Smooth muscle cell (in vitro differentiated cells): Measurements from ENCODE around the gene RASL12. TPM values are rescaled to one million over a fixed set of nuclear protein-coding genes. Genes with fewer than 3 reads are reported as not detected.
"Not testable (repeated sequence)": the region's sequence is repeated elsewhere in the genome, so short reads cannot be mapped to it uniquely, and the experiment has no call there.

Experiments used
- DNase-seq: peaks from one replicate; lab custom pipeline; 2025; ENCODE audit not compliant: unreplicated experiment; lab: John Stamatoyannopoulos, UW
- H2AFZ ChIP-seq: fragments of 200-600 bp; sonication (generic); 2 replicates; pipeline ENCODE4 v1.6.0; 2016; ENCODE audit warnings: antibody characterized with exemption, low read depth, mild to moderate bottlenecking
- H3F3A ChIP-seq: fragments of 200-600 bp; sonication (generic); 2 replicates; pipeline ENCODE4 v1.6.0; 2017; ENCODE audit warnings: antibody characterized with exemption, low read depth
- H3K27ac ChIP-seq: fragments of 200-600 bp; sonication (generic); 2 replicates; pipeline ENCODE4 v1.5.1; 2016; ENCODE audit warnings: low read depth, mild to moderate bottlenecking
- H3K27me3 ChIP-seq: fragments of 200-600 bp; sonication (generic); 2 replicates; pipeline ENCODE4 v1.6.1; 2016; ENCODE audit warnings: low read depth, mild to moderate bottlenecking
- H3K36me3 ChIP-seq: fragments of 200-600 bp; sonication (generic); 2 replicates; pipeline ENCODE4 v1.5.1; 2016; ENCODE audit warnings: low read depth
- H3K4me1 ChIP-seq: fragments of 200-600 bp; sonication (generic); 2 replicates; pipeline ENCODE4 v1.5.1; 2016; ENCODE audit warnings: low read depth
- H3K4me2 ChIP-seq: fragments of 200-600 bp; sonication (generic); 2 replicates; pipeline ENCODE4 v1.6.0; 2016; ENCODE audit warnings: mild to moderate bottlenecking
- H3K4me3 ChIP-seq: fragments of 200-600 bp; sonication (generic); 2 replicates; pipeline ENCODE4 v1.5.1; 2016; ENCODE audit warnings: mild to moderate bottlenecking
- H3K79me2 ChIP-seq: fragments of 200-600 bp; sonication (generic); 2 replicates; pipeline ENCODE4 v1.6.0; 2016; ENCODE audit warnings: low read depth, mild to moderate bottlenecking
- H3K9ac ChIP-seq: fragments of 200-600 bp; sonication (generic); 2 replicates; pipeline ENCODE4 v1.6.0; 2016; ENCODE audit warnings: low read depth
- H3K9me3 ChIP-seq: fragments of 200-600 bp; sonication (generic); replicated peaks from 2 replicates; pipeline ENCODE4 v1.5.1; 2016; ENCODE audit warnings: low read depth
- H4K20me1 ChIP-seq: fragments of 200-600 bp; sonication (generic); 2 replicates; pipeline ENCODE4 v1.6.0; 2016; ENCODE audit warnings: low read depth
- WGBS: methylation state at CpG from one replicate; pipeline ENCODE4 v1.1.7; 2016; ENCODE audit warnings: low lambda C conversion rate; 5-methylcytosine and 5-hydroxymethylcytosine counted together
- polyA plus RNA-seq: library from polyadenylated mRNA; unstranded; fragments of >200 nt; fragmentation: Nextera tagmentation; extraction: Ambion mirVana; gene quantifications from 2 replicates; pipeline ENCODE4 v1.2.1, GENCODE V29; 2016
- total RNA-seq: library from RNA; depleted of rRNA; stranded (reverse); fragments of >200 nt; gene quantifications from 2 replicates; pipeline ENCODE4 v1.2.3, GENCODE V29; 2014
- TF ChIP-seq, protein P1 (sequence below): fragments of 200-600 bp; sonication (generic); IDR thresholded peaks from 2 replicates; pipeline ENCODE4 v1.5.1; 2017; ENCODE audit warnings: borderline replicate concordance, mild to moderate bottlenecking, antibody characterized with exemption; ENCODE audit not compliant: insufficient read depth, poor library complexity, severe bottlenecking

RASL12 gene
- total and polyA plus RNA-seq, 2 experiments from 2014 or later = 8.7 to 14.6 TPM

DNA sequence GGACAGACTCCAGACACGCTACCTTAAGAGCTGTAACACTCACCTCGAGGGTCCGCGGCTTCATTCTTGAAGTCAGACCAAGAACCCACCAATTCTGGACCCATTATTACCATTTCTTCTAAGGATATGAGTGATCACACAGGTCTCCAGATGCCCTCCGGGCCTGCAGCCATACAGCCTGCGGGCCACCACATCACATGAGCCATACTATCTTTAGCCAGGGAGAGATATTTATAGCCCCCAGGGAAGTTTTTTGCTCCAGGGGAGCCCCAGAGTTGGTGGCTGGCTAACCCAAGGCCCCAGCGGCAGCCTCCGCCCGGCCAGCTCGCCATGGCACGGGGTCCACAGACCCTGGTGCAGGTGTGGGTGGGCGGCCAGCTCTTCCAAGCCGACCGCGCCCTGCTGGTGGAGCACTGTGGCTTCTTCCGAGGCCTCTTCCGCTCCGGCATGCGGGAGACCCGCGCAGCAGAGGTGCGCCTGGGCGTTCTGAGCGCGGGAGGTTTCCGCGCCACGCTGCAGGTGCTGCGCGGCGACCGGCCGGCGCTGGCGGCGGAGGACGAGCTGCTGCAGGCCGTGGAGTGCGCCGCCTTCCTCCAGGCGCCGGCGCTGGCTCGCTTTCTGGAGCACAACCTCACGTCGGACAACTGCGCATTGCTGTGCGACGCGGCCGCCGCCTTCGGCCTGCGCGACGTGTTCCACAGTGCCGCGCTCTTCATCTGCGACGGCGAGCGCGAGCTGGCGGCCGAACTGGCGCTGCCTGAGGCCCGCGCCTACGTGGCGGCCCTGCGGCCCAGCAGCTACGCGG, 8.9 kb upstream of the RASL12 start, which contains the start of gene KBTBD13:
Gene KBTBD13, plus strand, starts transcription at position 261 of the 805 bp plus-strand sequence. Its CDS starts 70 bp downstream, at position 331.
- H2AFZ ChIP-seq = no peak within 1 kb of the TSS
- no peaks in the 10 kb centered on the region for H4K20me1 ChIP-seq
- H3K27ac ChIP-seq = no peak within 1 kb of the TSS
- H3K27me3 ChIP-seq = no peaks in the 10 kb centered on the region
- 97% methylated on average over 67 of the region's 73 CpGs for WGBS
- TF ChIP-seq, protein P1, sequence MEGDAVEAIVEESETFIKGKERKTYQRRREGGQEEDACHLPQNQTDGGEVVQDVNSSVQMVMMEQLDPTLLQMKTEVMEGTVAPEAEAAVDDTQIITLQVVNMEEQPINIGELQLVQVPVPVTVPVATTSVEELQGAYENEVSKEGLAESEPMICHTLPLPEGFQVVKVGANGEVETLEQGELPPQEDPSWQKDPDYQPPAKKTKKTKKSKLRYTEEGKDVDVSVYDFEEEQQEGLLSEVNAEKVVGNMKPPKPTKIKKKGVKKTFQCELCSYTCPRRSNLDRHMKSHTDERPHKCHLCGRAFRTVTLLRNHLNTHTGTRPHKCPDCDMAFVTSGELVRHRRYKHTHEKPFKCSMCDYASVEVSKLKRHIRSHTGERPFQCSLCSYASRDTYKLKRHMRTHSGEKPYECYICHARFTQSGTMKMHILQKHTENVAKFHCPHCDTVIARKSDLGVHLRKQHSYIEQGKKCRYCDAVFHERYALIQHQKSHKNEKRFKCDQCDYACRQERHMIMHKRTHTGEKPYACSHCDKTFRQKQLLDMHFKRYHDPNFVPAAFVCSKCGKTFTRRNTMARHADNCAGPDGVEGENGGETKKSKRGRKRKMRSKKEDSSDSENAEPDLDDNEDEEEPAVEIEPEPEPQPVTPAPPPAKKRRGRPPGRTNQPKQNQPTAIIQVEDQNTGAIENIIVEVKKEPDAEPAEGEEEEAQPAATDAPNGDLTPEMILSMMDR = no peak
- DNase-seq = no peak
- no peaks in the 10 kb centered on the region for H3K9me3 ChIP-seq
- H3K4me1 ChIP-seq = peaks cover under 1% of the 10 kb centered on the region
- no peaks in the 10 kb centered on the region for H3F3A ChIP-seq
- H3K9ac ChIP-seq = no peak within 1 kb of the TSS
- H3K79me2 ChIP-seq = no peaks in the 10 kb centered on the region
- H3K4me2 ChIP-seq = no peak within 1 kb of the TSS
- H3K4me3 ChIP-seq = no peak within 1 kb of the TSS
- H3K36me3 ChIP-seq = no peaks in the 10 kb centered on the region

DNA sequence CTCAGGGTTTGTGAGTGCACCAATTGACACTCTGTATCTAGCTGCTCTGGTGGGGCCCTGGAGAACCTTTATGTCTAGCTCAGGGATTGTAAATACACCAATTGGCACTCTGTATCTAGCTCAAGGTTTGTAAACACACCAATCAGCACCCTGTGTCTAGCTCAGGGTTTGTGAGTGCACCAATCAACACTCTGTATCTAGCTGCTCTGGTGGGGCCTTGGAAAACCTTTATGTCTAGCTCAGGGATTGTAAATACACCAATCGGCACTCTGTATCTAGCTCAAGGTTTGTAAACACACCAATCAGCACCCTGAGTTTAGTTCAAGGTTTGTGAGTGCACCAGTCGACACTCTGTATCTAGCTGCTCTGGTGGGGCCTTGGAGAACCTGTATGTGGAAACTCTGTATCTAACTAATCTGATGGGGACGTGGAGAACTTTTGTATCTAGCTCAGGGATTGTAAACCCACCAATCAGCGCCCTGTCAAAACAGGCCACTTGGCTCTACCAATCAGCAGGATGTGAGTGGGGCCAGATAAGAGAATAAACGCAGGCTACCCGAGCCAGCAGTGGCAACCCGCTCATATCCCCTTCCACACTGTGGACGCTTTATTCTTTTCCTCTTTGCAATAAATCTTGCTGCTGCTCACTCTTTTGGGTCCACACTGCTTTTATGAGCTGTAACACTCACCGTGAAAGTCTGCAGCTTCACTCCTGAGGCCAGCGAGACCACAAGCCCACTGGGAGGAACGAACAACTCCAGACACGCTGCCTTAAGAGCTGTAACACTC, 8.0 kb upstream of the RASL12 start:
- not testable (repeated sequence) for H4K20me1 ChIP-seq, H3K9ac ChIP-seq, H3K36me3 ChIP-seq, H3K9me3 ChIP-seq, DNase-seq, H3K79me2 ChIP-seq, H3K4me1 ChIP-seq, H3K4me3 ChIP-seq, H3K4me2 ChIP-seq, H2AFZ ChIP-seq, H3F3A ChIP-seq, H3K27me3 ChIP-seq, H3K27ac ChIP-seq
- WGBS = 51% methylated on average over 12 of the region's 12 CpGs

DNA sequence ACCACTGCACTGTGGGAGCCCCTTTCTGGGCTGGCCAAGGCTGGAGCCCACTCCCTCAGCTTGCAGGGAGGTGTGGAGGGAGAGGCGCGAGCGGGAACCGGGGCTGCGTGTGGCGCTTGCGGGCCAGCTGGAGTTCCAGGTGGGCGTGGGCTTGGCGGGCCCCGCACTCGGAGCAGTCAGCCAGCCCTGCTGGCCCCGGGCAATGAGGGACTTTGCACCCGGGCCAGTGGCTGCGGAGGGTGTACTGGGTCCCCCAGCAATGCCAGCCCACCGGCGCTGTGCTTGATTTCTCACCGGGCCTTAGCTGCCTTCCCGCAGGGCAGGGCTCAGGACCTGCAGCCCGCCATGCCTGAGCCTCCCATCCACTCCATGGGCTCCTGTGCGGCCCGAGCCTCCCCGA, 7.2 kb upstream of the RASL12 start:
- H3K9me3 ChIP-seq, H3K27me3 ChIP-seq, H3K36me3 ChIP-seq, H2AFZ ChIP-seq, H3F3A ChIP-seq, H3K9ac ChIP-seq, DNase-seq, H3K4me2 ChIP-seq, H3K4me3 ChIP-seq, H3K79me2 ChIP-seq, H3K27ac ChIP-seq, H4K20me1 ChIP-seq, H3K4me1 ChIP-seq: not testable (repeated sequence)
- WGBS = 96% methylated on average over 22 of the region's 22 CpGs

DNA sequence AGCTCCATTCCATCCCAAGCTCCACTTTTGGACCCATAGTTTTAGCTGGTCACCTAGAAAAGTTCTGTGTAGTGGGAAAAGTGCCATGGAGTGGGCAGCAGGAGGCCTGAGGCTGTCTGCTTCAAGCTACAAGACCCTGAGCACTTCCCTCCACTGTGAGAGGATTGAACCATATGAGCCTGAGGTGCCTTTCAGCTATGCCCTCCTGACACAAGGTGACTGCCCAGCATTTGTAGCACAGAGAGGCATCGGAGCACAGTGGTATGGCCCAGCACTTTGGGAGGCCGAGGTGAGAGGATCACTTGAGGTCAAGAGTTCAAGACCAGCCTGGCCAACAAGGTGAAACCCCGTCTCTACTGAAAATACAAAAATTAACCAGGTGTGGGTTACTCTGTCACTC, 4.8 kb upstream of the RASL12 start:
- WGBS = 95% methylated on average over 3 of the region's 3 CpGs
- Histone ChIP-seq H3K27ac (no peak overlapping the region), H3K27me3 (no peaks in the 10 kb centered on the region), H4K20me1 (no peaks in the 10 kb centered on the region), H3K9me3 (no peaks in the 10 kb centered on the region), H2AFZ (no peak overlapping the region), H3K9ac (no peak overlapping the region), H3K4me3 (no peak overlapping the region), H3F3A (peaks cover 9% of the 10 kb centered on the region), H3K79me2 (no peaks in the 10 kb centered on the region), H3K36me3 (no peaks in the 10 kb centered on the region), H3K4me2 (no peak overlapping the region), H3K4me1 (peaks cover 6% of the 10 kb centered on the region)
- TF ChIP-seq, protein P1 = no peak
- DNase-seq = no peak
